Neural cell (in vitro differentiated cells): ENCODE measurements around the gene CD48. TPM values are rescaled to one million over a fixed set of nuclear protein-coding genes. Genes with fewer than 3 reads are reported as not detected.

ENCODE experiments used
- H2AFZ ChIP-seq: fragments of 200-600, 300-800 bp; sonication (generic), shearing (Covaris generic); 2 replicates; pipeline ENCODE4 v1.6.0; 2014; ENCODE audit warnings: low read depth, mild to moderate bottlenecking, antibody characterized with exemption, low read length, moderate library complexity
- H3F3A ChIP-seq: fragments of 200-600 bp; shearing (Covaris generic); 2 replicates; pipeline ENCODE4 v1.6.1; 2016; ENCODE audit warnings: mild to moderate bottlenecking, moderate library complexity, mixed read lengths, antibody characterized with exemption, low read length; ENCODE audit not compliant: insufficient read depth, poor library complexity, severe bottlenecking
- H3K27ac ChIP-seq: fragments of 200-600, 300-800 bp; sonication (generic), shearing (Covaris generic); 2 replicates; pipeline ENCODE4 v1.5.1; 2014; ENCODE audit warnings: mild to moderate bottlenecking, low read length, moderate library complexity
- H3K27me3 ChIP-seq: fragments of 300-800, 200-600 bp; sonication (generic), shearing (Covaris generic); 2 replicates; pipeline ENCODE4 v1.6.0; 2014; ENCODE audit warnings: mild to moderate bottlenecking, low read depth, low read length, moderate library complexity; ENCODE audit not compliant: insufficient read depth
- H3K36me3 ChIP-seq: fragments of 300-800, 200-600 bp; sonication (generic), shearing (Covaris generic); 2 replicates; pipeline ENCODE4 v1.5.1; 2014; ENCODE audit warnings: mild to moderate bottlenecking, antibody characterized with exemption, low read length, moderate library complexity; ENCODE audit not compliant: insufficient read depth
- H3K4me2 ChIP-seq: fragments of 300-800, 200-600 bp; sonication (generic), shearing (Covaris generic); 2 replicates; pipeline ENCODE4 v1.6.0; 2014; ENCODE audit warnings: mild to moderate bottlenecking, low read length
- H3K4me3 ChIP-seq: fragments of 300-800, 200-600 bp; sonication (generic), shearing (Covaris generic); 2 replicates; pipeline ENCODE4 v1.5.1; 2014; ENCODE audit warnings: mild to moderate bottlenecking, low read length, moderate library complexity
- H3K79me2 ChIP-seq: fragments of 200-600 bp; shearing (Covaris generic); replicated peaks from 2 replicates; pipeline ENCODE4 v1.6.0; 2014; ENCODE audit warnings: mild to moderate bottlenecking, low read length, moderate library complexity; ENCODE audit not compliant: insufficient read depth
- H3K9ac ChIP-seq: fragments of 300-800, 200-600 bp; sonication (generic), shearing (Covaris generic); 2 replicates; pipeline ENCODE4 v1.6.1; 2016; ENCODE audit warnings: mild to moderate bottlenecking, low read length, mixed read lengths
- H3K9me2 ChIP-seq: fragments of 200-600 bp; shearing (Covaris generic); 2 replicates; pipeline ENCODE4 v1.6.1; 2016; ENCODE audit warnings: mild to moderate bottlenecking, low read length, mixed read lengths; ENCODE audit not compliant: insufficient read depth
- H3K9me3 ChIP-seq: fragments of 200-600, 300-800 bp; sonication (generic), shearing (Covaris generic); 2 replicates; pipeline ENCODE4 v1.6.1; 2016; ENCODE audit warnings: mild to moderate bottlenecking, mixed run types, low read length, moderate library complexity, mixed read lengths
- H4K20me1 ChIP-seq: fragments of 200-600 bp; shearing (Covaris generic); 2 replicates; pipeline ENCODE4 v1.6.1; 2016; ENCODE audit warnings: mild to moderate bottlenecking, mixed run types; ENCODE audit not compliant: insufficient read depth
- EP300 ChIP-seq: fragments of 450-650 bp; conservative IDR thresholded peaks from 2 replicates; pipeline ENCODE4 v1.6.1; 2014; ENCODE audit warnings: antibody characterized with exemption, mild to moderate bottlenecking, moderate library complexity; ENCODE audit not compliant: poor library complexity, severe bottlenecking
- EZH2 ChIP-seq: fragments of 200-600, 300-800 bp; shearing (Covaris generic), sonication (generic); IDR thresholded peaks from 2 replicates; pipeline ENCODE4 v1.6.1; 2014; ENCODE audit warnings: antibody characterized with exemption, low read length, borderline replicate concordance, mild to moderate bottlenecking; ENCODE audit not compliant: insufficient read depth, poor library complexity, severe bottlenecking
- MXI1 ChIP-seq: fragments of 450-650 bp; conservative IDR thresholded peaks from 2 replicates; pipeline ENCODE4 v1.6.1; 2014; ENCODE audit warnings: antibody characterized with exemption, mild to moderate bottlenecking; ENCODE audit not compliant: poor library complexity, severe bottlenecking
- POLR2AphosphoS5 ChIP-seq: IDR thresholded peaks from 2 replicates; pipeline ENCODE4 v1.6.1; 2012
- RAD21 ChIP-seq: fragments of 450-650 bp; conservative IDR thresholded peaks from 2 replicates; pipeline ENCODE4 v1.6.1; 2014; ENCODE audit warnings: antibody characterized with exemption, mild to moderate bottlenecking, moderate library complexity
- SMC3 ChIP-seq: fragments of 450-650 bp; conservative IDR thresholded peaks from 2 replicates; pipeline ENCODE4 v1.6.1; 2014; ENCODE audit warnings: antibody characterized with exemption, mild to moderate bottlenecking, moderate library complexity; ENCODE audit not compliant: poor library complexity
- TAF1 ChIP-seq: IDR thresholded peaks from 2 replicates; pipeline ENCODE4 v1.6.1; 2012; ENCODE audit warnings: low read depth
- polyA plus RNA-seq: library from polyadenylated mRNA; depleted of rRNA; stranded (reverse); fragments of >200 nt; gene quantifications from 2 replicates; pipeline ENCODE4 v1.2.3, GENCODE V29; 2014
- TF ChIP-seq, protein P1 (sequence below): IDR thresholded peaks from 2 replicates; pipeline ENCODE4 v1.6.1; 2012; ENCODE audit warnings: borderline replicate concordance
- TF ChIP-seq, protein P2 (sequence below): fragments of 450-650 bp; IDR thresholded peaks from 2 replicates; pipeline ENCODE4 v1.5.1; 2014; ENCODE audit warnings: antibody characterized with exemption, mild to moderate bottlenecking, moderate library complexity; ENCODE audit not compliant: poor library complexity, severe bottlenecking

Gene CD48
- polyA plus RNA-seq, 1 donor from 2014 or later: not detected

GRCh38 chr1:160747717-160748116 lies 36.1 kb upstream of the CD48 start:
- no peaks in the 10 kb centered on the region for H3K9me2 ChIP-seq
- H3K9ac ChIP-seq: no peak overlapping the region
- no peaks in the 10 kb centered on the region for H3K27me3 ChIP-seq
- no peak overlapping the region for H2AFZ ChIP-seq
- H3K4me3 ChIP-seq: no peak overlapping the region
- H3K79me2 ChIP-seq: no peaks in the 10 kb centered on the region
- no peaks in the 10 kb centered on the region for H3F3A ChIP-seq
- no peaks in the 10 kb centered on the region for H3K36me3 ChIP-seq
- no peaks in the 10 kb centered on the region for H3K9me3 ChIP-seq
- H3K27ac ChIP-seq: no peak overlapping the region
- no peaks in the 10 kb centered on the region for H4K20me1 ChIP-seq
- no peak overlapping the region for H3K4me2 ChIP-seq
- TF ChIP-seq, protein P1, sequence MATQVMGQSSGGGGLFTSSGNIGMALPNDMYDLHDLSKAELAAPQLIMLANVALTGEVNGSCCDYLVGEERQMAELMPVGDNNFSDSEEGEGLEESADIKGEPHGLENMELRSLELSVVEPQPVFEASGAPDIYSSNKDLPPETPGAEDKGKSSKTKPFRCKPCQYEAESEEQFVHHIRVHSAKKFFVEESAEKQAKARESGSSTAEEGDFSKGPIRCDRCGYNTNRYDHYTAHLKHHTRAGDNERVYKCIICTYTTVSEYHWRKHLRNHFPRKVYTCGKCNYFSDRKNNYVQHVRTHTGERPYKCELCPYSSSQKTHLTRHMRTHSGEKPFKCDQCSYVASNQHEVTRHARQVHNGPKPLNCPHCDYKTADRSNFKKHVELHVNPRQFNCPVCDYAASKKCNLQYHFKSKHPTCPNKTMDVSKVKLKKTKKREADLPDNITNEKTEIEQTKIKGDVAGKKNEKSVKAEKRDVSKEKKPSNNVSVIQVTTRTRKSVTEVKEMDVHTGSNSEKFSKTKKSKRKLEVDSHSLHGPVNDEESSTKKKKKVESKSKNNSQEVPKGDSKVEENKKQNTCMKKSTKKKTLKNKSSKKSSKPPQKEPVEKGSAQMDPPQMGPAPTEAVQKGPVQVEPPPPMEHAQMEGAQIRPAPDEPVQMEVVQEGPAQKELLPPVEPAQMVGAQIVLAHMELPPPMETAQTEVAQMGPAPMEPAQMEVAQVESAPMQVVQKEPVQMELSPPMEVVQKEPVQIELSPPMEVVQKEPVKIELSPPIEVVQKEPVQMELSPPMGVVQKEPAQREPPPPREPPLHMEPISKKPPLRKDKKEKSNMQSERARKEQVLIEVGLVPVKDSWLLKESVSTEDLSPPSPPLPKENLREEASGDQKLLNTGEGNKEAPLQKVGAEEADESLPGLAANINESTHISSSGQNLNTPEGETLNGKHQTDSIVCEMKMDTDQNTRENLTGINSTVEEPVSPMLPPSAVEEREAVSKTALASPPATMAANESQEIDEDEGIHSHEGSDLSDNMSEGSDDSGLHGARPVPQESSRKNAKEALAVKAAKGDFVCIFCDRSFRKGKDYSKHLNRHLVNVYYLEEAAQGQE: no peak
- TF ChIP-seq EZH2 (no peak), SMC3 (no peak), RAD21 (no peak), TAF1 (no peak), POLR2AphosphoS5 (no peak), MXI1 (no peak)
- TF ChIP-seq, protein P2, sequence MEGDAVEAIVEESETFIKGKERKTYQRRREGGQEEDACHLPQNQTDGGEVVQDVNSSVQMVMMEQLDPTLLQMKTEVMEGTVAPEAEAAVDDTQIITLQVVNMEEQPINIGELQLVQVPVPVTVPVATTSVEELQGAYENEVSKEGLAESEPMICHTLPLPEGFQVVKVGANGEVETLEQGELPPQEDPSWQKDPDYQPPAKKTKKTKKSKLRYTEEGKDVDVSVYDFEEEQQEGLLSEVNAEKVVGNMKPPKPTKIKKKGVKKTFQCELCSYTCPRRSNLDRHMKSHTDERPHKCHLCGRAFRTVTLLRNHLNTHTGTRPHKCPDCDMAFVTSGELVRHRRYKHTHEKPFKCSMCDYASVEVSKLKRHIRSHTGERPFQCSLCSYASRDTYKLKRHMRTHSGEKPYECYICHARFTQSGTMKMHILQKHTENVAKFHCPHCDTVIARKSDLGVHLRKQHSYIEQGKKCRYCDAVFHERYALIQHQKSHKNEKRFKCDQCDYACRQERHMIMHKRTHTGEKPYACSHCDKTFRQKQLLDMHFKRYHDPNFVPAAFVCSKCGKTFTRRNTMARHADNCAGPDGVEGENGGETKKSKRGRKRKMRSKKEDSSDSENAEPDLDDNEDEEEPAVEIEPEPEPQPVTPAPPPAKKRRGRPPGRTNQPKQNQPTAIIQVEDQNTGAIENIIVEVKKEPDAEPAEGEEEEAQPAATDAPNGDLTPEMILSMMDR: no peak

- Histone ChIP-seq H3K9me2 (no peaks in the 10 kb centered on the region), H3K27me3 (no peaks in the 10 kb centered on the region), H4K20me1 (no peaks in the 10 kb centered on the region), H3K4me3 (no peak overlapping the region), H3K4me2 (no peak overlapping the region), H2AFZ (no peak overlapping the region), H3K27ac (no peak overlapping the region), H3F3A (no peaks in the 10 kb centered on the region), H3K9ac (no peak overlapping the region), H3K9me3 (no peaks in the 10 kb centered on the region), H3K36me3 (no peaks in the 10 kb centered on the region), H3K79me2 (no peaks in the 10 kb centered on the region)
- TF ChIP-seq TAF1: no peak
- TF ChIP-seq, protein P2: no peak
- TF ChIP-seq POLR2AphosphoS5: no peak
- TF ChIP-seq RAD21: no peak
- TF ChIP-seq, protein P1: no peak
- TF ChIP-seq EZH2: no peak
- no peak for TF ChIP-seq EP300
- no peak for TF ChIP-seq SMC3
- TF ChIP-seq MXI1: no peak
These were observed 35.3 kb upstream of the CD48 start for GRCh38 chr1:160746836-160747500.
